ENCODE data around the gene RPP40.
"Not testable (repeated sequence)": the region's sequence is repeated elsewhere in the genome, so short reads cannot be mapped to it uniquely, and the experiment has no call there.

RPP40 gene

DNA sequence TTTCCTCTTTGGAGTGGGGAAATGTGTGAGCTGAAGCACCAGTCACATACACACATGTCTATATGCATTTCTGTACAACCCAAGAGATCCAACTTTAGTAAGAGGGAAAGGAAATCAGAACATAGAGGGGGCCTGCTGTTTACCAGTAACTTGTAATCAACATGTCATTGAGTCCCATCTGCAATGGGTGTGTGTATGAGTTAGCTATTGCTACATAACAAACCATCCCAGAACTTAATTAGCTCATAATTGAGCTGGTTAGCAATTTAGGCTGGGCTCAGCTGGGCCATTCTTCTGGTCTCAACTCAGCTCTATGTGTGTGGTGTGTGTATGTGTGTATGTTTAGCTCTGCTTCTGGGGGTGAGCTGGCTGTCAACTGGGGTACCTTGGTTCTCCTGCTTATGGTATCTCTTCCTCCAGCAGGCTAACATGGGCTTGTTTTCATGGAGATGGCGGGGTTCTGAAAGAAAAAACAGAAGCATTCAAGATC lies 10.3 kb upstream of the RPP40 start:
- DNase-seq (ENCODE audit: low read depth) = no peak

DNA sequence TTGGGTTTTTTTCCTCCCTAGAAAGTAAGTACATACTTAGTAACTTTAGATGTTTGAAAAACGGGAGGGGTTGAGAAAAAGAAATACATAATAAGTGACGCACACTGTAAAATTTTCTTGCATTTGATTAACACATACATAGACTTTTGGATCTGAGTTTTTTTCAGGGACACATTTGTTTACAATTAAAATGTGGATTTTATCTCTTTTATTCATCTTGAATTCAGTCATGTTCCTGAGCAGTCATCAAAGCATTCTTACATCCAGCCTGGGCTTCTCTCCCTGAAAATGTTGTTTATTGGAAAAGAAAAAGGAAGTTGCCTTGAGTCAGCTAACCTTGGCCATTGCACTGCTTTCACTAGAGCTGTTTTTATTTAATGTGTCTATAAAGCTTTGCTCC lies 8.7 kb upstream of the RPP40 start:
- DNase-seq (ENCODE audit: low read depth) = peak; percentile 85

GRCh38 chr6:5011346-5011745 lies 7.5 kb upstream of the RPP40 start:
- DNase-seq (ENCODE audit: low read depth) = no peak

DNA sequence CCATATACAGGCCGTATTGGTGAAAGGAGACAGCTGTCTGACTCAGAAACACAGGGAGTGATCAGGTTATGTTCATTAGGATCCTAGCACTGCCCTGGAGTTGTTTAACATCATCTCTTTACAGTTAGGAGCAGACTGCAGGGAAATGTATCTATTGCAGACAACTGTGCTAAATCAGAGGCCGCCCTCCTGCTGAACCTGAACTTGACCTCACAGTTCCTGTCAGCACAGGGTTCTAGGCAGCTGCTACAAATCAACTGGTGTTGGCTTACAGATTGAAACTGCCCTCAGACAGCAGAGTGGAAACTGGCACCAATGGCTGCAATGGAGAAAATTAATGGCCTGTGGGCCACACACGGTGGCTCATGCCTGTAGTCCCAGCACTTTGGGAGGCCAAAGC lies 3.7 kb upstream of the RPP40 start:
- DNase-seq (ENCODE audit: low read depth) = no peak

- DNase-seq (ENCODE audit: low read depth) = no peak
Observed at GRCh38 chr6:5006222-5006621, 2.4 kb upstream of the RPP40 start.

DNA sequence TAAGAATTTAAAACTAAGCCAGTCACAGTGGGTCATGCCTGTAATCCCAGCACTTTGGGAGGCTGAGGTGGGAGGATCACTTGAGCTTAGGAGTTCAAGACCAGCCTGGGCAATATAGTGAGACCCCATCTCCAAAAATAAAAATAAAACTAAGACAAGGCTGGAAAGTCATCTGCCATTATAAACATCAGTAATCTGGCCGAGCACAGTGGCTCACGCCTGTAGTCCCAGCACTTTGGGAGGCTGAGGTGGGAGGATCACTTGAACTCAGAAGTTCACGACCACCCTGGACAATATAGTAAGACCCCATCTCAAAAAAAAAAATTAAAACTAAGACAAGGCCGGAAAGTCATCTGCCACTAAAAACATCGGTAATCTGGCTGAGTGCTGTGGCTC lies 1.2 kb upstream of the RPP40 start:
- DNase-seq (ENCODE audit: low read depth) = not testable (repeated sequence)

DNA sequence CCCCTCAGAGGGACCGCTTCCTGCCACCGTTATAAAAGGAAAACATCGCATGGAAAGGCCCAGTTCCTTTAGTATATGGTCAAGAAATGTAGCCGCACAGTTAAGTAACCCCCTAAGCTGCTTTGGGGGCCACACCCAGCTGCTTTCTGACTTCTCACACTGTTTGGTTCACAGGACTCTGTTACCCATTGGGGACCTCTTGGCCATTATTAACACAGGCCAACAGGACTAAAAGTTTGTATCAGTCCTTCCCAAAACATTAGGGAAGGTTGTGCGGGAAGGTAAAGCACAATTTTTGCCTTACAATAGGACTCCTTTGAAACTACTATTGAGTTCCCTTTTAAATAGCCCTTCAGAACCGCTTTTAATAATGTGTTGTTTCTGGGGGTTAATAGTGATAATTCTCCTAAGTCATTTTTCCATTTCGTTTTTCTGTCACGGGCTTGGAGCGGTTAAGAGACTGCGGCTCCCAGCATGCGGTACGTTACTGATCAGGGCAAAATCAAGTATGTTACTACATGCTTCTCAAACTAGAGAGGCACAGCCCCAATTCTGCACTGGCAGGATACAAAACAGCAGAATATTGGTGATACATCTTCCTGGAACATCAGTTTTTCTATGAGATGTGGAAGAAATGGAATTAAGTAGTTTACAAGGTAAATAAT lies 668 bp upstream of the RPP40 start:
- no peak for DNase-seq (ENCODE audit: low read depth)

- DNase-seq (ENCODE audit: low read depth) = no peak
Observed at GRCh38 chr6:4999586-4999985, 4.3 kb downstream of the RPP40 start.

DNA sequence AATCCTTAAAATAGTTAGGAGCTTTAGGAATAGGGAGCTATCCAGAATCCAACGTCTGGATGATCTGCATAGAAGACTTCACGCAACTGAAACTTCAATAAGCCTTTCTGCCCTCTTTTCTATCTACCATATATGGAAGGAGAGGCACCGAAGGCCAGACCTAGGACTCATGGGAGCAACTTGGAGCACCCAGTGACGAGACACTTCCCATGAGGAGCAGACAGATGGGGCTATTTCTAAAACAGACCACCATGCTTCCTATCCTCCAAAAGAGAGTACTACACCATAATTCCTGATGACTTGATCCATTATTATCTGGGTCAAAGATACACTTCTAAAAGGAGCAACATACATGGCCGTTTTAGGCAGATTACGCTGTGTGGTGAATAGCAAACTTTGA lies 6.0 kb downstream of the RPP40 start:
- no peak for DNase-seq (ENCODE audit: low read depth)

GRCh38 chr6:4994741-4995140 lies 9.1 kb downstream of the RPP40 start:
- DNase-seq (ENCODE audit: low read depth) = no peak

GRCh38 chr6:4987432-4987831 lies 16.4 kb downstream of the RPP40 start:
- DNase-seq (ENCODE audit: low read depth) = no peak

DNA sequence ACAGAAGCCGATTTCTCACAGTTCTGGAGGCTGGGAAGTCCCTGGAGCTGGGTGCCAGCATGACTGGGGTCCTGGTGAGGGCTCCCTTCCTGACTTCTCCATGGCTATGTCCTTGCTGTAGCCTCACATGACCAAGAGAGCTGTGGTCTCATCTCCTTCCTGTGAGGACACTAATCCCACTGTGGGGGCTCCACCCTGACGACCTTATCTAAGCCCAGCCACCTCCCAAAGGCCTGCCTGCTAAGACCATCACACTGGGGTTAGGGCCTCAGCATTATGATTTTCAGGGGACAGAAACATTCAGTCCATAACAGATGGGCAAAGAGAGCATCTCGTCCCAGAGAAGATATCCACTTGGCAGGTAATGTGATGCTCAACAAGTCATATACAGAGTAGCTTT lies 16.8 kb downstream of the RPP40 start:
- no peak for DNase-seq (ENCODE audit: low read depth)

DNA sequence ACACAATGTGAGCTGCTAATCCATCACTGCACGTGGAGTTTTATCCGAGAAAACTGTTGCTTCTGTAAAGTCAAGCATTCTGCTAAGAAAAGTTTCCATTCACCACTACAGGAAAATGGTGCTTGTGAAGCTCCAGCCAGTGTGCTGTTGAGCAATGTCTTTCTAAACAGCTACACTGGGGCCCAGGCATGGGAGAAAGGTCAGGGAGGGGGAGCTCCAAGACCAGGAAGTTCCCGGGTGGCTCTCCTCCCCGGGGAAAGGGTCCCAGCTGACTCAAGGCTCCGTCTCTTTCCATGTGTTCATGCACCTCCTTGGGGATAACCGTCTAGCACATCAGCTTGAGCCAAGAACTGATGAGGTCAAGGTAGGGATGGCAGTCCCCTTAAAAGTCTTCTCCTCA lies 20.5 kb downstream of the RPP40 start:
- DNase-seq (ENCODE audit: low read depth) = no peak

DNA sequence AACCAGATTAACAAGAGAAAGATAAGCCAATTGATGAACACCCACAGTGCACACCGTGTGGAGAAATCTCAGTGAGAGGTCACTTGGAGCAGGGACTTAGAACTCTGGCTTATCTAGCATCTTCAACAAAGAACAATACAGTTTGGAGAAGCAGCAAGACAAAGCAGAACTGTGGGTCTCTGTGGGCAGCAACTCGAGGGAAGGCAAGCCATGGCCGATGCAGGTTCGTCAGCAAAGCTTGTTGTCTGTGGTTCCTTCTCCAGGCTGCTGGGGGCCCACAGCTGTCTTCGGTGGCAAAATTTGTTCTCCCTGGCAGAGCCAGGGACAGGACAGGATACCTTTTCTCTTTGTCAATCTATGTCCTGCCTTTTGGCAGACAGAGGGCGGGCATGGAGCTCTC lies 22.1 kb downstream of the RPP40 start:
- DNase-seq (ENCODE audit: low read depth) = no peak

DNA sequence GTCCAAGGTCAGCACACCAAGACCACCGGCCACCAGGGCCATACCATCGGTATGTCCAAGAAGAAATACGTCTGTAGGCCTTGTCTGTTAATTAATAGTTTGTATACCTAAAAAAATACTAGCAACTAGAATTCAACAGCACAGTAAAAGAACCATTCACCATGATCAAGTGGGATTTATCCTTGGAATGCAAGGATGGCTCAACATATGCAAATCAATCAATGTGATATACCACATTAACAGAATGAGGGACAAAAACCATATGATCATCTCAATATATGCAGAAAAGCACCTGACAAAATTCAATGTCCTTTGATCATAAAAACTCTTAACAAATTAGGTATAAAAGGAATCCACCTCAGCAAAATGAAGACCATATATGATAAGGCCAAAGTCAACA lies 24.4 kb downstream of the RPP40 start:
- no peak for DNase-seq (ENCODE audit: low read depth)

- DNase-seq (ENCODE audit: low read depth) = no peak
Observed at GRCh38 chr6:4977468-4977867, 26.4 kb downstream of the RPP40 start.

- DNase-seq (ENCODE audit: low read depth) = no peak
Observed at GRCh38 chr6:4975506-4975905, 28.3 kb downstream of the RPP40 start.

- DNase-seq (ENCODE audit: low read depth) = no peak
Observed at GRCh38 chr6:4974962-4975361, 28.9 kb downstream of the RPP40 start.

- peak; percentile 49 for DNase-seq (ENCODE audit: low read depth)
Observed at GRCh38 chr6:4973982-4974745, 29.7 kb downstream of the RPP40 start.

- DNase-seq (ENCODE audit: low read depth) = no peak
Observed at GRCh38 chr6:4973415-4973814, 30.4 kb downstream of the RPP40 start.

GRCh38 chr6:4972438-4972837 lies 31.4 kb downstream of the RPP40 start:
- DNase-seq (ENCODE audit: low read depth) = no peak

DNA sequence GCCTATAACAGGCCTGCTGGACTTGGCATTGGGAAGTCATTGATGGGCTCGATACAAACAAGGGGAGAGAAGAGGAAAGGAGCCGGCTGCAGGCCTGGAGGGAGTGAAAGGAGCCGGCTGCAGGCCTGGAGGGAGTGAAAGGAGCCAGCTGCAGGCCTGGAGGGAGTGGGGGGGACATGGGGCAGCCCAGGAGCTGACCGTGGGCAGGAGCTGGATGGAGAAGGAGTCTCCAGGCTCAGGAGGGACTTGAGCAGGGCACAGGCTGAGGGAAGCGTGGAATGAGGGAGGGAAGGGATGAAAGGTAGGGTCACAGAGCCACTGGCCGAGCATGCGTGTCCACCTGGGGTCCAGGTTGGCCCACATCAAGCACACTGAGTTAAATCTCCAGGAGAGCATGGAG lies 32.0 kb downstream of the RPP40 start:
- DNase-seq (ENCODE audit: low read depth) = no peak

DNA sequence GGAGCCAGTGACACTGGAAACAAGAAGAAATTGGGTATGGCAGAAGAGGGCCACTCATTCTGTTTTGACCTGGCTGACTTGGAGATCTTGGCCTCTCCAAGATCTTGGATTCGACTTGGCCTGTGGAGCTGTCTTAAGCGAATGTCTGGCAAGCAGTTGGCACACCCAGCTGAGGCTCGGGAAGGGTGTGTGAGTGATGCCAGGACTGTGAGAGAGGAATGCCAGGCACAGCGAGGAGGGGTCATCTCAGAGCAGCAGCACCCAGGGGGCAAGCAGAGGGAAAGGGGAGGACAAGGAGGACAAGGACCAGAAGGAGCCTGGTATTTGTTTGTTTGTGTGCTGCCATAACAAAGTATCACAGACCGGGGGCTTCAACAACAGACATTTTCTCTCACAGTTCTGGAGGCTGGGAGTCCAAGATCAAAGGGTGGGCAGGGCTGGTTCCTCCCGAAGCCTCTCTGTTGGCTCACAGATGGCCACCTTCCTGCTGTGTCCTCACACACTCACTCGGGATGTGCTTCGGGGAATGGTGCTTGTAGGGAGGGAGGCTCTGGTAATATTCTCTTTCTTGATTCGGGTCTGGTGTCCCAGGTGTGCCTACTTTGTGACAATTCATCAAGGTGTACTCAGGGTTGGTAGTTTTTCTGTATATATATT lies 33.0 kb downstream of the RPP40 start:
- no peak for DNase-seq (ENCODE audit: low read depth)
